ENCODE measurements around the gene GPR35. TPM values are rescaled to one million over a fixed set of nuclear protein-coding genes. Genes with fewer than 3 reads are reported as not detected.
A peak's percentile ranks its signal among the peaks of the same experiment; 100 is the strongest.

Gene GPR35, protein sequence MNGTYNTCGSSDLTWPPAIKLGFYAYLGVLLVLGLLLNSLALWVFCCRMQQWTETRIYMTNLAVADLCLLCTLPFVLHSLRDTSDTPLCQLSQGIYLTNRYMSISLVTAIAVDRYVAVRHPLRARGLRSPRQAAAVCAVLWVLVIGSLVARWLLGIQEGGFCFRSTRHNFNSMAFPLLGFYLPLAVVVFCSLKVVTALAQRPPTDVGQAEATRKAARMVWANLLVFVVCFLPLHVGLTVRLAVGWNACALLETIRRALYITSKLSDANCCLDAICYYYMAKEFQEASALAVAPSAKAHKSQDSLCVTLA
- total RNA-seq (2013) = 28.0 TPM
- polyA plus RNA-seq (10 to 100 TPM; 30.6 to 37.8 (median 36.3) TPM), polyA minus RNA-seq (71.1 and 79.5 TPM in 2 replicates), total RNA-seq (25.1 to 151 (median 75.0) reads per million in 11 experiments)

DNA sequence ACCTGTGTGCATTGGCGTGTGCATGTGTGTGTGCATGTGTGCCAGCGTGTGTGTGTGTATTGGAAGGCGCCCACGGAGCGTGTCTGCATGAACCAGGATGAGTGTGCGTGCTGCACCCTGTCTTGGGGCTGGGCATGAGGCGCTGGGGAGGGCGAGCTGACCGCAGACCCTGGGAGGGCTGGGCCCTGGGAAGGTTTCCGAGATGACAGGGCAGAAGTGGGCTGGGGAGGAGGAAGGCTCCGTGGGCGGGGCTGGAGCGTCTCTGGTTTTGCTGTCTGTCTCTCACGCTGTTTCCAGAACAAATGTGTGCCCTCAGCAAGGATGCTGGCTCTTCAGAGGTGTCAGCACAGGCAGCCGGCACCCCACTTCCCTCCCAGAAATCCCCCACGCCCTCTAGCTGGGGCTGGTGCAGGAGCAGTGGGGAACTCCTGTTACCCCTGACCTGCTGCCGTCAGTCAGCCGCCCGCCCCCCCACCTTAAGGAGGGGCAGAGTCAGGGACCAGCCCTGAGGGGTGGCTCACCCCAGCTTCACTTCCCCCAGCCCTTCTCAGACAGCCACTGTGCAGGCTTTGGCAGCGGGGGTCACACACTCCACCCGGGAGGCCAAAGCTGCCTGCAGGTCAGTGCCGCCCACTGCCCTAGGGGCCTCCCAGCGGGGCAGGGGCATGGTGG, at the start of gene GPR35:
Gene GPR35, plus strand, starts transcription at position 531 of the 672 bp plus-strand sequence. CDS start 4,473 bp downstream, outside the sequence.
- TF ChIP-seq, protein P1, sequence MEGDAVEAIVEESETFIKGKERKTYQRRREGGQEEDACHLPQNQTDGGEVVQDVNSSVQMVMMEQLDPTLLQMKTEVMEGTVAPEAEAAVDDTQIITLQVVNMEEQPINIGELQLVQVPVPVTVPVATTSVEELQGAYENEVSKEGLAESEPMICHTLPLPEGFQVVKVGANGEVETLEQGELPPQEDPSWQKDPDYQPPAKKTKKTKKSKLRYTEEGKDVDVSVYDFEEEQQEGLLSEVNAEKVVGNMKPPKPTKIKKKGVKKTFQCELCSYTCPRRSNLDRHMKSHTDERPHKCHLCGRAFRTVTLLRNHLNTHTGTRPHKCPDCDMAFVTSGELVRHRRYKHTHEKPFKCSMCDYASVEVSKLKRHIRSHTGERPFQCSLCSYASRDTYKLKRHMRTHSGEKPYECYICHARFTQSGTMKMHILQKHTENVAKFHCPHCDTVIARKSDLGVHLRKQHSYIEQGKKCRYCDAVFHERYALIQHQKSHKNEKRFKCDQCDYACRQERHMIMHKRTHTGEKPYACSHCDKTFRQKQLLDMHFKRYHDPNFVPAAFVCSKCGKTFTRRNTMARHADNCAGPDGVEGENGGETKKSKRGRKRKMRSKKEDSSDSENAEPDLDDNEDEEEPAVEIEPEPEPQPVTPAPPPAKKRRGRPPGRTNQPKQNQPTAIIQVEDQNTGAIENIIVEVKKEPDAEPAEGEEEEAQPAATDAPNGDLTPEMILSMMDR (IDR thresholded peaks at IDR 0.05) = peak; percentile 13
- intact Hi-C loops (cut with micrococcal nuclease) = loop anchor here (2.0 to 5.0 kb wide), 4 partner anchors 38 to 64 kb away; partner anchors contain the start of genes DUSP28 (in 2 of the 2) and CAPN10 (in 1 of the 2)
- peaks cover 0 to 2% (median 0%) of the 10 kb centered on the region in 7 donors for H3K9me3 Mint-ChIP-seq
- peaks cover 65% of the 10 kb centered on the region for H3K4me1 Mint-ChIP-seq
- Histone ChIP-seq H3K9ac (ENCODE audit: insufficient read depth, low read length, poor library complexity, severe bottlenecking) (peak within 1 kb of the TSS; percentile 87), H3K4me1 (ENCODE audit: control insufficient read depth in 1 of 2, insufficient read depth in 2 of 2, low read length in 2 of 2) (peaks cover 76 to 81% of the 10 kb centered on the region in 2 donors), H3K36me3 (replicated peaks in 1 of 2; ENCODE audit: control insufficient read depth in 1 of 2, insufficient read depth in 2 of 2, low read length in 2 of 2) (peaks cover 15 to 18% of the 10 kb centered on the region in 2 donors), H3K9me3 (replicated peaks in 1 of 2; ENCODE audit: control insufficient read depth in 1 of 2, insufficient read depth in 1 of 2, low read length in 2 of 2) (no peaks in the 10 kb centered on the region), H2AFZ (ENCODE audit: insufficient read depth, low read depth, low read length, poor library complexity, severe bottlenecking) (peak within 1 kb of the TSS; percentile 57), H3K27ac (ENCODE audit: low read depth in 1 of 2, low read length in 2 of 2) (peak within 1 kb of the TSS; percentile 96 to 99), H3K4me2 (replicated peaks; ENCODE audit: extremely low read depth, low read length, poor library complexity, severe bottlenecking) (peak within 1 kb of the TSS; percentile 88), H3K4me3 (replicated peaks in 1 of 3; ENCODE audit: low read depth in 2 of 3, low read length in 3 of 3) (peak within 1 kb of the TSS; percentile 41 to 82 (median 66)), H3K79me2 (ENCODE audit: insufficient read depth, low read length) (peaks cover 19% of the 10 kb centered on the region), H3K27me3 (ENCODE audit: control insufficient read depth in 2 of 2, insufficient read depth in 2 of 2, low read length in 2 of 2) (no peaks in the 10 kb centered on the region), H4K20me1 (ENCODE audit: insufficient read depth, low read length) (peaks cover 3% of the 10 kb centered on the region)
- 5% methylated on average over 18 of the region's 23 CpGs for WGBS (ENCODE audit: insufficient coverage)
- peak; percentile 97 to 99 (median 98) for DNase-seq
- peak within 1 kb of the TSS; percentile 77 to 90 for H3K4me3 Mint-ChIP-seq
- H3K36me3 Mint-ChIP-seq = peaks cover 14 to 23% of the 10 kb centered on the region in 2 donors
- H3K27ac Mint-ChIP-seq = peak within 1 kb of the TSS; percentile 93 to 99 (median 97)
- peaks cover 0 to 1% (median 0%) of the 10 kb centered on the region in 3 donors for H3K27me3 Mint-ChIP-seq (ENCODE audit: low read depth in 3 of 3)

DNA sequence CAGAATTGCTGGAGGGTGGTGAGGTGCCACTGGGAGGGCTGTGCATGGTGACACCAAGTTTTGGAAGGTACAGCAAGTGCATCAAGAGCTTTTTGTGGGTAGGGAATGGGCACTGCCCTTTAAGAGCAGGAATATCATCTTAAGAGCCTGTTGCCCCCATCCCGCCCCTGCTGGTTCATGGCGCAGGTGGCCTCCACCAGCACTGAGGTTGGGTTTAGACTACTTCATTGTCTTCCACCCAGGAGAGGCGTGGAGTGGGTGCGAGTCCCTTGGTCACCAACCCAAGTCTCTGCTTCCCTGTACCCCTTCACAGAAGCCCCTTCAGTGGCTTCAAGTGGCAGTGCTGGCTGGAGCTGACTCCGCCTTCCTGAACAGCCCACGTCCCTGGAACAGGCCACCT, 49.2 kb upstream of the GPR35 start:
- Histone ChIP-seq H3K27me3 (ENCODE audit: control insufficient read depth in 2 of 2, insufficient read depth in 2 of 2, low read length in 2 of 2) (no peaks in the 10 kb centered on the region), H3K9ac (ENCODE audit: insufficient read depth, low read length, poor library complexity, severe bottlenecking) (no peak overlapping the region), H2AFZ (ENCODE audit: insufficient read depth, low read depth, low read length, poor library complexity, severe bottlenecking) (no peak overlapping the region), H3K79me2 (ENCODE audit: insufficient read depth, low read length) (peaks cover 64% of the 10 kb centered on the region), H3K9me3 (replicated peaks in 1 of 2; ENCODE audit: control insufficient read depth in 1 of 2, insufficient read depth in 1 of 2, low read length in 2 of 2) (no peaks in the 10 kb centered on the region), H3K4me1 (ENCODE audit: control insufficient read depth in 1 of 2, insufficient read depth in 2 of 2, low read length in 2 of 2) (peaks cover 37 to 45% of the 10 kb centered on the region in 2 donors), H3K36me3 (replicated peaks in 1 of 2; ENCODE audit: control insufficient read depth in 1 of 2, insufficient read depth in 2 of 2, low read length in 2 of 2) (peaks cover 65 to 79% of the 10 kb centered on the region in 2 donors), H3K4me3 (replicated peaks in 1 of 3; ENCODE audit: low read depth in 2 of 3, low read length in 3 of 3) (no peak overlapping the region), H3K4me2 (replicated peaks; ENCODE audit: extremely low read depth, low read length, poor library complexity, severe bottlenecking) (no peak overlapping the region), H3K27ac (ENCODE audit: low read depth in 1 of 2, low read length in 2 of 2) (no peak overlapping the region), H4K20me1 (ENCODE audit: insufficient read depth, low read length) (peaks cover 100% of the 10 kb centered on the region)
- WGBS (ENCODE audit: insufficient coverage) = 82% methylated on average over 5 of the region's 6 CpGs
- TF ChIP-seq, protein P1 (IDR thresholded peaks at IDR 0.05) = no peak
- no peak overlapping the region for H3K4me3 Mint-ChIP-seq
- intact Hi-C loops (cut with micrococcal nuclease) = no loop called here
- peaks cover 0 to 2% (median 2%) of the 10 kb centered on the region in 3 donors for H3K27me3 Mint-ChIP-seq (ENCODE audit: low read depth in 3 of 3)
- H3K36me3 Mint-ChIP-seq = peaks cover 53 to 70% of the 10 kb centered on the region in 2 donors
- DNase-seq = no peak
- no peaks in the 10 kb centered on the region for H3K9me3 Mint-ChIP-seq
- H3K4me1 Mint-ChIP-seq = peaks cover 38% of the 10 kb centered on the region
- peak overlapping the region in 2 of 7 donors; percentile 50 to 63 for H3K27ac Mint-ChIP-seq

Measured in CD14-positive monocyte (primary cell).